ENCODE measurements around the gene ZNF101.

The ZNF101 gene

GRCh38 chr19:19642506-19643157, 26.0 kb upstream of the ZNF101 start:
- DNase-seq = no peak

- DNase-seq = peak; percentile 52
Measured at GRCh38 chr19:19643158-19644053, 25.2 kb upstream of the ZNF101 start, which contains the start of gene GMIP. Gene GMIP, minus strand, starts transcription at chr19:19643657. Its CDS starts 128 bp downstream, at chr19:19643529.

DNA sequence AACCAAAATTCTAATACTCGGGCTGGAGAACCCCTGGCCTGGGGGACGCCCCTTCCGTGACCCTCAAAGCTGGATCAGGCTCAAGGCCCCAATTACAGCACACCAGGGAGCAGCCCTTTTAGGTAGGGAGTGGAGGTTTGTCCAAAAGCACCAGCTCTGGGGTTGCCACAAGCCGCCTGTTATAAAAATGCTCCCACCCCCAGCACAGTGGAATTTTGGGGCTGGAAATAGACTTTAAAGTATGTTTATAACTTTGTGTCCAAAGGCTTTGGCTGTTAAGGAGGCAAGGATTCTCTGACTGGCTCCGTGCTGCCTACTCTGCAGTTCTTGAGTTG, 24.6 kb upstream of the ZNF101 start:
- no peak for DNase-seq

- no peak for DNase-seq
Measured at GRCh38 chr19:19645233-19645870, 23.3 kb upstream of the ZNF101 start.

GRCh38 chr19:19647037-19647835, 21.4 kb upstream of the ZNF101 start:
- DNase-seq = no peak

DNA sequence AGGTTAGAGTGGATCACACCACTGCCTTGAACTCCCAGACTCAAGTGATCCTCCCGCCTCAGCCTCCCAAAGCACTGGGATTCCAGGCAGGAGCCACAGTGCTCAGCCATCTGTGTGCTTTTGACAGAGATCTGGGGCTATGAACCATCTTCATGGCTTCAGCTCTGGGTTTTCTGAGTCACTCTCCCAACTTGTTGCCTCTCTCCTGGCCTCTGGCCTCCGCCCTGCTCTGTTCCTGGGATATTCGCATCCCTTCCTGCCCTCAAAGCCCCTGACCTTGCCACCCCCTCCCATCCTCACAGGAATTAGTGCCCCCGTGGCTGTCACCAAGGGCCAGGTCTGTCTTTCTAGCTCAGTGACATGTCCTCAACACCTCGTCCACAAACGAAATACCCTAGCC, 19.5 kb upstream of the ZNF101 start:
- no peak for DNase-seq

GRCh38 chr19:19649580-19649995, 19.1 kb upstream of the ZNF101 start:
- no peak for DNase-seq

GRCh38 chr19:19650331-19650730, 18.3 kb upstream of the ZNF101 start:
- no peak for DNase-seq

GRCh38 chr19:19651076-19651475, 17.6 kb upstream of the ZNF101 start:
- DNase-seq = no peak

DNA sequence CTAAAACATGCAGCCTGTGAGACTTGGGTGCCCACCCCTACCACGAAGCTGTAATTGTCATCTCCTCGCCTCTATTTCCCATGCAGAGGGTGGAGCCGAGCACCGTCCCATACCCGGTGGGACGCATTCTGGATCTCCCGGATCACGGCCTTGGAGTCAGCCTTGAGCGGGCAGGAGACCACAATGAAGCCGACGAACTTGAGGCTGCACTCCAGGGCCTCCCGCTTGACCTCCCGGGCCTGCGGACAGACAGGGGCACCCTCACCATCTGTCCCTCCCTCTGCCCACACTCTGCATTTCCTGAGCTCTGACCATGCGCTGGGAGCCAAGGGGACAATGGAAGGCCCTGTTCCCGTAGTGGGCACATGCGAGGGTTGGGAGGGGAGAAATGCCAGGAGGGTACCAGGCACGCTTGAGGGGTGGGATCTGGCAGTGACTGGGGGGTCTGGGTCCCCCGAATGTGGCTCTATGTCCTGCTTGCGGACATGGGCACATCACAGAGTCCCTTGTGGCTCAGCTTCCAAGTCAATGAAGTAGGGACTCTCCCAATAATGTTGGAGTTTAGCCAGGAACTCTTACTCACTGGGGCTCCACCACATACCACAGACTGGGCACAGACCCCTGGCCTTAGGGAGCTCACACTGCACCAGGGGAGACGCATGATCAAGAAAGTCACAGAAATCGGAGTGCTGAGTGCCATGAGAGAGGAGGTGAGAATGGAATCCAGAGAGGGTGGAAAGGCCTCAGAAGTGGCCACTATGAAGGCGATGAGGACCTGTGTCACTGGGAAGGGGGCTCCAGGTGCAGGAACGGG, 15.9 kb upstream of the ZNF101 start:
- no peak for DNase-seq

GRCh38 chr19:19653597-19654147, 15.0 kb upstream of the ZNF101 start:
- DNase-seq = no peak

DNA sequence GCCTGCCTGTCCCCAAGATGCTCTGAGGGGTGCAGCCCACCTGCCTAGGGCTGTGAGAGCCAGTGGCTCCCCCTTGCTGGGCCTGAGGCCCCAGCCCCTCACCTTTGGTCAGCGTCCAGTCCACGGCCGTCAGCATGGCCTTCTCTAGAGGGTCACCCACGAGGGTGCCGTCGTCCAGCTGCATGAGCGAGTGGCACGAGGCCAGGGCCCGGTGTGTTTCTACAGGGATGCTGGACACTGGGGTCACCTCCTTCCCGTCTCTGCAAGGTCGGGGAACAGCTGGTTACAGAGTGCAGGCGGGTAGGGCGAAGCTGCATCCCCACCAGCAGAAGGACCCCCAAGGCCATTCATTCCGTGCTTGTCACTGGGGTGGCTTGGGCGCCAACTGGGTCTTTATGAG, 14.2 kb upstream of the ZNF101 start:
- no peak for DNase-seq

GRCh38 chr19:19655051-19655594, 13.5 kb upstream of the ZNF101 start:
- DNase-seq = no peak

GRCh38 chr19:19655641-19656343, 12.8 kb upstream of the ZNF101 start:
- DNase-seq = no peak

- DNase-seq = no peak
Measured at GRCh38 chr19:19656451-19657396, 11.9 kb upstream of the ZNF101 start.

GRCh38 chr19:19657397-19657783, 11.2 kb upstream of the ZNF101 start:
- no peak for DNase-seq

- no peak for DNase-seq
Measured at GRCh38 chr19:19659646-19660245, 8.9 kb upstream of the ZNF101 start.

DNA sequence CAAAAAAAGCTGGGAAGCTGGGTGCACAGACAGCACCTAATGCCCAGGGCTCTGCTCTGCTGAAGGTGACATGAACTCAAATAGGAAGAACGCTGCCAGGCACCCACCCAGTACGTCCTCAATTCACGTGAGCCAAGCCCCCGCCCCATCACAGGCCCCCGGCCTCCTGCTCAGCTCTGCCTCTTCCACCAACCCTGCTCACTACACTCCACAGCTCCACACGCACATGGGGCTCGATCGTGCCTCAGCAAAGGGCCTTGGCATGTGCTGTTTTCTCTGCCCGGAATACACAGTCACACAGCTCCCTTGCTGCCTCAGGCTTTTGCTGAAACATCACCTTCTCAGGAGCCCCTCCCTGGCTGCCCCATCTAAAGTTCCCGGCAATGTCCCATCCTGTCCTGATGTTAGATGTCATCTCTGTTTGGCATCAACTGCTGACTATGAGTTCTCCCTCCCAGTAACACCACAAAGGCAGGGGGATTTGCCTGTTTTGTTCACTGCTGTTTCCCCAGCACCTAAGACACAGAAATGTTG, 7.4 kb upstream of the ZNF101 start:
- no peak for DNase-seq

All from NCI-H226 (cell line).